SU-DHL-6 (cell line): ENCODE measurements around the gene BLNK.

ENCODE experiments used
- CTCF ChIP-seq: fragments of 200-600 bp; sonication (generic); IDR thresholded peaks from one replicate; pipeline ENCODE4 v1.5.1; 2017; ENCODE audit warnings: antibody characterized with exemption, mild to moderate bottlenecking, low read length, moderate library complexity; ENCODE audit not compliant: insufficient read depth, poor library complexity, severe bottlenecking
- EZH2phosphoT487 ChIP-seq: fragments of 200-600 bp; sonication (generic), shearing (Covaris generic); conservative IDR thresholded peaks from 2 replicates; pipeline ENCODE4 v1.6.1; 2018; ENCODE audit warnings: mild to moderate bottlenecking, antibody characterized with exemption, low read length, moderate library complexity, mixed read lengths

DNA sequence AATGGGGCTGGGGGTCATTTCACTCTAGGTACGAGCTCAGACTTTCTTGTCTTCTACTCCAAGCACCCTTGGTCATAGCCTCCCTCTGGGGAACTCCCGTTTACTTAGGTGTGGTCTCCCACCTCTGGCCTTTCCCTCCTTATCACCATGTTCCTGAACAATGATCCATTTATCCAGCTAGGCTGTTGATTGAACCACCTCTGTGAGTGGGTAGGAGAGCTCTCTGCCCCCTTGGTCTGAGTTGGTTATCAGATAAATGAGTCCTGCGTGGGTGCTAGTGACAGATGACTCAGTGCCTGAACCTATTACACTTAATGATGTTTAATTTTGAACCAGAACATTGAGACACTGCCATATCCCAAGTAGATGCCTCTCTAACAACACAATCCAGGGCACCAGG is 9.4 kb downstream of the BLNK start:
- TF ChIP-seq CTCF: no peak
- TF ChIP-seq EZH2phosphoT487: no peak
